HPDE6-E6E7 (cell line): Measurements from ENCODE around the gene RREB1.

Experiments used
- DNase-seq: peaks from one replicate; pipeline ENCODE4 v3.0.0; 2011; ENCODE audit warnings: missing footprints; ENCODE audit errors: extremely low spot score

RREB1 gene

DNA sequence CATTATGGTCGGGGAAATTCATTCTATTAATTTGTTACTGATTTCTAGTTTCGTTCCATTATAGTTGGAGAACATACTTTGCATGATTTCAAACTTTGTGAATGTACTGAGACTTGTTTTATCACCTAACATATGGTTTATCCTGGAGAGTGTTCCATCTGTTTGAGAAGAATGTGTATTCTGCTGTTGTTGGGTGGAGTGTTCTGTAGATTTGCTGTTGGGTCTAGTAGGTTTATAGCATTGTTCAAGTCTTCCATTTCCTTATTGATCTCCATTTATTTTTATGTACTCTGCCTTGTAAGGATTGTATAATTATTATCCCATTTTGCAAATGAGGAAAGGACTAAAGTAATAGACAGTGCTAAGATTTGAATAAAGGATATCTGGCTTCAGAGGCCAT, 85.4 kb downstream of the RREB1 start:
- no peak for DNase-seq

GRCh38 chr6:7194657-7195056, 86.9 kb downstream of the RREB1 start:
- DNase-seq = no peak

DNA sequence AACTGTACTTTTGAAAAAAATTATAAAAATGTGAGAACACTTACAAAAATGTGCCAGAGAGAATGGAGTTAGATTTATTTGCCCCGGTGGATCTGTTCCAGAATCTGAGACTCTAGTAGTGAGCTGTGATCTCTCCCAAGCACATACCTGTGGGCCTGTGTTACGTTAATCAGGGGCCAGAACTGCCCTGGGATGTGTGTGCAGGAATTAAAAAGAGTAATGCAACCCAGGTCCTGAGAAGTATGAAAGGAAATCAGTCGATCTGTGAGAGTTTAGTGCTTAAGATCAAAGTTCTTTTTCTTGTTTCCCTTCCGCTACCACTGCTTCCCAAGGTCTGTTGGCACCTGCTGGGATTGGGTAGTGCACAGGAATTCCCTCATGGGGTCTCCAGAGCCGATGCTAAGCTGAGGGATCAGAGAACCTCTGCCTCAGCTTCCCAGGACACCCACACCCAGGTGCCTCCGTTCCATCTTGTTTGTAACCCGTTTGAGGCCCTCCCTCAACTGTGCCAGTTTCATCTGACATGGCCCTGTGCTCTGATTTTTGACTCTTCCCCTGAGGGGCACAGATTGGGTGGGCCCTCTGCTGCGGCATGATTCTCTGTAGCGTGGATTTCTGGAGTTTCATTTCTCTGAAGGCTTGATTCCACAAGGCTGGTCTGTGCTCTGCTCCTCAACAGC, 87.7 kb downstream of the RREB1 start:
- no peak for DNase-seq

- no peak for DNase-seq
Observed at GRCh38 chr6:7196019-7196402, 88.2 kb downstream of the RREB1 start.

DNA sequence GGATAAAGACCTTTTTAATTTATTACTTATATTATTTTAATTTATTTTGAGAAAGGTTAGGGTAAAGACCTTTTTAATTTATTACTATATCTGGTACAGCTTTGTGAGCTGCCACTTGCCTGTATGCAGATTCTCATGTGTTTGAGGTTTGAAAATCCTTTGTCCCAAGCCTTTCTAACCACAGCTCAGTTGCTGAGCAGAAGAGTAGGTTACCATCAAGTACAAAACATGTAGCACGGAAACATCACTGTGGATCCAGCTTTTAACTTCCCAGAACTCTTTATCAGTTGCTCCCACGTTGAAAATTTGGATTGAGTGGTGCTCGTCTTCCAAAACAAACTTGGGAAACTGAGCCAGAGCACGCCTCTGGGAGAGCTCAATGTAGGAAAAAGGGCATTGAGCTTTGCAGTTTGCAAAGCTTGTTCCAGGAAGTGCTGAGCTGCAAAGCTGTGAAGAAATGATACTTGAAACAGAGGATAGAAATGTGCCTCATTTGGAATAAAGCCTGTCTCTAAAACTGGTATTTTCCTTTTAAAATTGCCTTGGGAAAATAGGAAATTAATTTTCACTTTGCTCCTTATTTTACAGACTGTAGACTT, 89.0 kb downstream of the RREB1 start:
- DNase-seq = no peak

- DNase-seq = no peak
Observed at GRCh38 chr6:7197747-7198146, 90.0 kb downstream of the RREB1 start.

DNA sequence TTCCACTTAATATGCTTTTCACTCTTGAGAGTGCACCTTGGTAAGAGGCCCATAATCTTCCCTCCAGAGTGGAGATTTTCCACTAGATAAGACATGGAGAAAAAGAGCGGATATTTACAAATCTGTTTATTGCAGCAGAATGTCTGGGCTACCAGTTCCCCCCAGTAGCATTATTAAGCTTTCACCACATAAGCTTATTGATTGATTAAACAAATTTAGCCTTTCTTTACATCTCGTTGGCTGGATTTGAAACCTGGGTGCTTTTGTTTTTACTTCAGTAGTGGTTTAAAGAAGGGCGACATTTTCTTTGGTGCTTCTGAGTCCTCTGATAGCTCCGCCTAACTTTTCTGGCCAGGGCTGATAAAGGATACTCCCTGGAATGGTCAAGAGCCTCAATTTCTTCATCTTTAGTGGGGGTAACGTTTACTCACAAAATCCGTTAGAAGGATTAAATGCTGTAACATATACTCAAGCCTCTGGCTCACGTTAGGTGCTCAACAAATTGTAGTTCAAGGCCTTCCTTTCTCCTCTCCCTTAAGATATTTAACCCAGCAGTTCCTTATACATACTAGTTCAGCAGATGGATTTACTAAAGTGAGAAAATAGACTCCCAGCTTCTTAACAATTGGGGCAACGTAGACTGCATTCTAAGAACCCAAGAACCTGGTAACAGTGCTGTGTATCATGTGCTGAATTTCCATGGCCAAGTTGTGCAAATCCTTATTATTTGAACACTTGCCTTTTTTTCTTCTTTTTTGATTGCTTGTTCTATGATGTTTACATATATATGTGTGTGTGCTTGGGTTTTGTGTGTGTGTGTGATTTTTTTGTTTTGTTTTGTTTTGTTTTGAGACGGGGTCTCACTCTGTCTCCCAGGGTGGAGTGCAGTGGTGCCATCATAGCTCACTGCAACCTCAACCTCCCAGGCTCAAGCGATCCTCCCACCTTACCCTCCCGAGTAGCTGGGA, 91.4 kb downstream of the RREB1 start:
- no peak for DNase-seq

DNA sequence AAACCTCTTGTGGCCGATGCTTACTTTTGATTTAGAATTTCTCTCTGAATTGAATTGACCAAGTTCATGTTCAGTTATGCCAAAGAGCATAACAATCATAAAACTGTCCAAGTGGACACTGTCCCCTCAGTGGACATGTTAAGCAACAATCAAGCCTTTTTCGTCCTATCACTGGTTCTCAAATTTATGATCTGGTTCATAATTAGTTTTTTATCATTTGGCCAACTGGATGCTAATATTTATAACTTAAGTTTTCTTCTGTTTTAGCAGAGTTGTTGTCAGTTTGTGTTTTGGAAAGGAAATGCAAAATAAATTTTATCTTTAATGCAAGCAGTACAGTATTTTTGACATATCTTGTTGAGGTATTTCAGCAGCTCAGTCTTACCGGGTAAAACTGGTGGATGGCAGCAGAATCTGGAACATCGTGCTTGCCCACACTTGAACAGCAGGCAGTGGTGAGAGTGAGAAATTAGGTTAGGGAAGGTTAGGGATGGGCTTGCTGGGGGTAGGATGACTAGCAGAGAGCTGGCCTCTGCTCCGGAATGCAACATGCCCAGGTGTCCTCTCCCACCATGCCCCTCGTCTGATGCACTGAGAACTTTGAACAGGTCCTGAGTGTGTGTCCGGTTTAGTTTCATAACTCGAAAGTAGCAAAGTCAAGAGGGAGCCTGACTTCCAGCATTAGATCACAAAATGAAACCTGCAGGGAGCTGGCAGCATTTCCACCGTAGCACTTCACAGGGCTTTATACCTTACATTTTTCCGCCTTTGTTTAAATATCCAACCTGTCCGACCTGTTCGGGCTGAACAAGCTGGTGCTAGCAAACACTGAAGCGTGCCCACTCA, 93.1 kb downstream of the RREB1 start:
- peak; percentile 84 for DNase-seq

DNA sequence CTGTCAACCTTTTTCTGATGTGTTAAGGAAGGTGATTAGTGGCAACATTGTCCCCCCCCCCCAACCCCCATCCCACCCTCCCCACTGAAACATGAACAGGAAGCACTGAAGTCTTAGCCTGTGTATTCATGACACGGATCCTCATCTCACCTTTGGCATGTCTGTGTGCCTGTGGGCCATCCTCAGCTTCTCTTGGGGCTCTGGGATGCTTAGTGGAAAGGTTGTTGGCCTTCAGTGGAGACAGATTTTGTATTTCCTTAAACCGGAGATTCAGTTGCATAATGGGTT, 93.6 kb downstream of the RREB1 start:
- no peak for DNase-seq

- DNase-seq = no peak
Observed at GRCh38 chr6:7201732-7202541, 94.2 kb downstream of the RREB1 start.

DNA sequence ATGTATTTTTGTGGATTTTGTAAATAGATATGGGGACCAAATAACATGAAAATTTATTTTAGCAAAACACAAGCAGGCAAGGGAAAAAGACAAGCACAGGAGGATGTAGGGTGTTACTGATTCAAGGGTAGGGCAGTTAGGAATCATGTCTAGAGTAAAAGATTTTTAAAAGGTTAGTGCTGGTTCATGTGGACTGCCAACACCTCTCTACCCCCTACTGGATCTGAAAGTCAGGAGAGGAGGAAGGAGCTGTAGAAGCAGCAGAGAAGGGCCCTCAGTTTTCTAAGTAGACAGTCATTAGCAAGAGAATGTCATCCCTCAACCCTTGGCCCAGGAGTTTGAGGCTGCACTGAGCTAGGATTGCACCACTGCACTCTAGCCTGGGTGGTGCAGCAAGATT, 95.2 kb downstream of the RREB1 start:
- DNase-seq = no peak

DNA sequence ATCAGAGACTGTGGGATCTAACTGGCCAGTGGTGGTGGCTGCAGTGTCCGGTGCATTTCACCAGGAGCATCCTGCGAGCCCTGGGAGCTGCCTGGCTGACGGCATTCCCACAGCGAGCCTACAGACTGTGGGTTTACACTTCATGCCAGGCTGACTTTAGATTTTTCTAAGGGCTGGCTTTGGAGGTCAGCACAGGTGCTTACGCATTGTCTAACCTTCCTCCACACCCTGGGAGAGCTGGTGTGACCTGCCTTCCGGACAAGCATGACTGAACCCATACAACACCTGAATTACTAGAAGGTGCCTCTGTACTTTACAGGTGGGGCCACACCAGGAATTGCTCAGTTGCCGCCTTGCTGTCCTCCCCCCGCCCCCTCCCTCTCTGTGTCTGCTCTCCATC, 96.2 kb downstream of the RREB1 start:
- no peak for DNase-seq

- DNase-seq = no peak
Observed at GRCh38 chr6:7204726-7205125, 97.0 kb downstream of the RREB1 start.

DNA sequence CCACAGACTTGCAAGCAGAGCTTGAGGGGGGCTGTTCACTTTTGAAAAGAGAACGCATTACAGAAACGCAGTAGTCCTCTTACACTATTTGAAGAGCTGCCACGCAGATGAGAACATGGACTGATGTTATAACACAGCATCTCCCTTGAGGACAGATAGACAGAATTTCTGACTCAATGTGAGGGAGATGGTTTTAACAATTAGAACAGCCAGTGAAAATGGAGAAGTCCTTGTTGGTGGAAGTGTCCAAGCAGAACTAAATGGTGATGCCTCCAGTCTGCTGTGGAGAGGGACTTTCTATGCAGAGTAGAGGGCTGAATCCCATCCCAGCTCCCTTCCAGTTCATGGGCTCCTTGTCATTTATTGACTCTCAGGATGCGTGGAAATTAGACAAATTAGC, 100.0 kb downstream of the RREB1 start:
- no peak for DNase-seq

DNA sequence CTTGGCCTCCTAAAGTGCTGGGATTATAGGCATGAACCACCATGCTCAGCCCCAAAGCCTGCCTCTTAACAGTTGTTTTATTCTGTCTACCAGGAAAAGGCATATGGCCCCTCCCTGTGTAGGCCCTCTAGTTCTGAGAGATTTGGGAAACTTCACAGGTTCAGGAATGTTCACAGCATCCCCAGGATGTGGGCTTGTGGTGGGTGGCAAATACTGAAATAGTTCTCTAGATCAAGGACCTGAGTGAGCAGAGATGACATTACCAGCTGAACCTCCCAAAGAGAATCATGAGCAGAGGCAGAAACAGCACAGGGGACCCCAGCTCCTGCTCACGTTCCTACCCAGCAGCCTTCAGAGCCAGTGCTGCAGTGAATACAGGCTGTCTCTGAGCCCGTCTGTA, 105.7 kb downstream of the RREB1 start:
- DNase-seq = no peak

- DNase-seq = no peak
Observed at GRCh38 chr6:7214468-7214867, 106.7 kb downstream of the RREB1 start.

DNA sequence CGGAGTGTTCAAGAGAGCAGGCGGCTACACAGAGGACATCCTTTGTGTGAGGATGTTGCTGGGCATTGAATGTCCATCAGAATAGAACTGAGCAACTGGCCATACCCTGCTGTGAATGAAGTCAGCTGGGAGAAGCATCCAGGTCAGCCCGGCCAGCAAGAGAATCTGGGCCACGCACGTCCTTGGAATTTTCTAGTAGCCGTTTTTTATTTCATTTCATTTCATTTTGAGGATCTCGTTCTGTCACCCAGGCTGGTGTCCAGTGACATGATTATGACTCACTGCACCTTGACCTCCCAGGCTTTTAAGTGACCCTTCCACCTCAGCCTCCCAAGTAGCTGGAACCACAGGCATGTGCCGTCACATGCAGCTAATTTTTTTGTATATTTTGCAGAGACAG, 107.4 kb downstream of the RREB1 start:
- DNase-seq = no peak

GRCh38 chr6:7215798-7216231, 108.1 kb downstream of the RREB1 start:
- no peak for DNase-seq

DNA sequence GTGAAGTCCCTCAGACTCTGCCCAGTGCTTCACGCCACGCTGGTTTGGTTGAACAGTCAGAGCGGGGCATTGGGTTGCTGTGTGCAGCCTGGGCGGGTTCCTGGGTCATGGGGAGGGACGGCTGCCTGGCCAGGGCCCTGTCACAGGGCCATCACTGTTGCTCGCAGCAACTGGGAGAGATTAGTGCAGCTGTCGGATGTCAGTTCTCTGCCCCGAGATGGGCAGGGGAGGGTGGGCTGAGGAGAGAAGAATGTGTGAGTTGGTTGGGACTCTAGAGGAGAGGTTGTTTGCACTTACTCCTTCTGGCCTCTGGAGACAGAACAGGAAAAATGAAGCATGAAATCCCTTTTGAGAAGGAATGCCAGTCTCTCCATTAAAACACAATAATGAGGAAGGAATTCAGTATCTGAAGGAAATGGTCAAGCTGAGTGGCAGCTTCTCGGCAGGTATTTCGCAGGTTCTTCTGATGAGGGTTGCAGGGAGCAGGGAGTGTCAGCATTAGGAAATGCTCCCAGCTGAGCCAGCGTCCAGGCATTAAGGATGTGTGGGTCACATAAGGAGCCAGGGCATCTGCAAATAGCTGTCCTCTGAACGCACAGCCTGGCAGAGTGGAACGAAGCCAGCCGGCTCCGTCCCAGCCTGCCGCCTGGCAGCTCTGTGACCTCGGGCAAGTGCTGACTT, 109.3 kb downstream of the RREB1 start:
- peak; percentile 76 for DNase-seq

DNA sequence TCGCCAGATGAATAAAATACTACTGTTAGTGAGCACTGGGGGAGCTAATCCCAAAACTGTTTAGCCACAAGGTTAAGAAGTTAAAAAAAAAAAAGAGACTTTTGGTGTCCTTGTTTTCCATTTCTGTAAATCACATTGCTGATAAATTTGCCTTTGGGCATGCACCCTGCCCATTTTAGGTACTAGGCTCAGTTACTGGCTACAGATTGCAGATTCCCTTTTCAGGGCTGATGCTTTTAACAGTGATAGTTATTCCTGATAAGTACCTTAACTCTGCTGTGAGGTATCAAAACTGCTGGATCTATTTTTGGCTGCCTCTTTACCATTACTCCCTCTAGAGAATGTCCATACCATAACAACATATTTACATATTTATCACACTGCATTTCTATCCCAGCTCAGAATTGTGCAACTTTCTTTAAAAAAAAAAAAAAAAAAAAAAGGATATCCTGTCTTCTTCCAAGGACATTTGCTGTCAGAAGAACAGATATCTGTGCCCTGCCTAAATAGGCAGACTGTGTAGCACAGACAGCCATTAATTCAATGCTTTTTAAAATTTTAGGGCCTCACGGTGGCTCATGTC, 110.7 kb downstream of the RREB1 start:
- no peak for DNase-seq
